T-helper 2 cell treated with Interferon-gamma antibody and Interleukin-4, amounts not matched to agents 5 μg/mL and 100 μg/mL, for 36 hours (primary cell): ENCODE measurements around the gene IL3RA.

Source experiments
- DNase-seq: peaks from one replicate; pipeline ENCODE4 v3.0.0; 2021; ENCODE audit warnings: low spot score
- H3K27ac Mint-ChIP-seq: one replicate; pipeline ENCODE4 v1.8.0; 2021; ENCODE audit warnings: mild to moderate bottlenecking, mixed read lengths
- H3K27me3 Mint-ChIP-seq: one replicate; pipeline ENCODE4 v1.8.0; 2021; ENCODE audit warnings: low read depth, mixed read lengths
- H3K36me3 Mint-ChIP-seq: one replicate; pipeline ENCODE4 v1.8.0; 2021; ENCODE audit warnings: low read depth, mixed read lengths
- H3K4me1 Mint-ChIP-seq: one replicate; pipeline ENCODE4 v1.8.0; 2021; ENCODE audit warnings: low read depth, mixed read lengths
- H3K4me3 Mint-ChIP-seq: one replicate; pipeline ENCODE4 v1.8.0; 2022; ENCODE audit warnings: mild to moderate bottlenecking, moderate library complexity, mixed read lengths
- H3K9me3 Mint-ChIP-seq: one replicate; pipeline ENCODE4 v1.8.0; 2021; ENCODE audit warnings: mixed read lengths

The IL3RA gene

DNA sequence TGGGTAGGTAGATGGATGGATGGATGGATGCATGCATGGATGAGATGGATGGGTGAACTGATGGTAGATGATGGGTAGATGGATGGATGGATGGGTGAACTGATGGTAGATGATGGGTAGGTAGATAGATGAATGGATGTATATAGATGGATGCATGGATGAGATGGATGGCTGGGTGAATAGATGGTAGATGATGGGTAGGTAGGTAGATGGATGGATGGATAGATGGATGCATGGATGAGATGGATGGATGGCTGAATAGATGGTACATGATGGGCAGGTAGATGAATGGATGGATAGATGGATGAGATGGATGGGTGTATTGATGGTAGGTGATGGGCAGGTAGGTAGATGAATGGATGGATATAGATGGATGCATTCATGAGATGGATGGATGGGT is 70.5 kb downstream of the IL3RA start:
- no peaks in the 10 kb centered on the region for H3K27me3 Mint-ChIP-seq
- H3K36me3 Mint-ChIP-seq, result peaks cover 8% of the 10 kb centered on the region
- H3K4me1 Mint-ChIP-seq, result no peaks in the 10 kb centered on the region
- no peak for DNase-seq
- no peak overlapping the region for H3K27ac Mint-ChIP-seq
- no peaks in the 10 kb centered on the region for H3K9me3 Mint-ChIP-seq
- no peak overlapping the region for H3K4me3 Mint-ChIP-seq

GRCh38 chrX:1411326-1411725 is 74.7 kb downstream of the IL3RA start:
- Mint-ChIP-seq H3K27me3 (no peaks in the 10 kb centered on the region), H3K4me1 (no peaks in the 10 kb centered on the region), H3K4me3 (no peak overlapping the region), H3K27ac (no peak overlapping the region), H3K36me3 (peaks cover 23% of the 10 kb centered on the region), H3K9me3 (no peaks in the 10 kb centered on the region)
- no peak for DNase-seq

GRCh38 chrX:1412551-1413161 is 76.1 kb downstream of the IL3RA start:
- H3K27ac Mint-ChIP-seq, result no peak overlapping the region
- no peaks in the 10 kb centered on the region for H3K9me3 Mint-ChIP-seq
- H3K36me3 Mint-ChIP-seq, result peaks cover 23% of the 10 kb centered on the region
- H3K27me3 Mint-ChIP-seq, result no peaks in the 10 kb centered on the region
- no peaks in the 10 kb centered on the region for H3K4me1 Mint-ChIP-seq
- H3K4me3 Mint-ChIP-seq, result no peak overlapping the region
- no peak for DNase-seq

DNA sequence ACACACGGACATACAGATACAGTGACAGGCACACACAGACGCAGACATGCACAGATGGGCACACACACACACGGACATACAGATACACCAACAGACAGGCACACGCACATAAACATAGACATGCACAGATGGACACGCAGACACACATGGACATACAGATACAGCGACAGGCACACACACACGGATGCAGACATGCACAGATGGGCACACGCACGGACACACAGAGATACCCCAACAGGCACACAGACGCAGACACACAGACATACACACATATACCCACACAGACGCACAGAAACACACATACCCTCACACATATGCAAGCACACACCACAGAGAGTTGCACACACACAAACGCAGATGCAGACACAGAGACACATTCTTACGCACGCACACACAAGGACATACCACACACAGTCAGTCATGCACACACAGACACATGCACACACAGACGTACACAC is 79.8 kb downstream of the IL3RA start:
- Mint-ChIP-seq H3K27ac (no peak overlapping the region), H3K4me1 (no peaks in the 10 kb centered on the region), H3K4me3 (no peak overlapping the region), H3K36me3 (peaks cover 38% of the 10 kb centered on the region), H3K9me3 (peaks cover 11% of the 10 kb centered on the region), H3K27me3 (no peaks in the 10 kb centered on the region)
- no peak for DNase-seq

GRCh38 chrX:1416965-1417760 is 80.6 kb downstream of the IL3RA start:
- no peak for DNase-seq
- H3K27ac Mint-ChIP-seq, result no peak overlapping the region

DNA sequence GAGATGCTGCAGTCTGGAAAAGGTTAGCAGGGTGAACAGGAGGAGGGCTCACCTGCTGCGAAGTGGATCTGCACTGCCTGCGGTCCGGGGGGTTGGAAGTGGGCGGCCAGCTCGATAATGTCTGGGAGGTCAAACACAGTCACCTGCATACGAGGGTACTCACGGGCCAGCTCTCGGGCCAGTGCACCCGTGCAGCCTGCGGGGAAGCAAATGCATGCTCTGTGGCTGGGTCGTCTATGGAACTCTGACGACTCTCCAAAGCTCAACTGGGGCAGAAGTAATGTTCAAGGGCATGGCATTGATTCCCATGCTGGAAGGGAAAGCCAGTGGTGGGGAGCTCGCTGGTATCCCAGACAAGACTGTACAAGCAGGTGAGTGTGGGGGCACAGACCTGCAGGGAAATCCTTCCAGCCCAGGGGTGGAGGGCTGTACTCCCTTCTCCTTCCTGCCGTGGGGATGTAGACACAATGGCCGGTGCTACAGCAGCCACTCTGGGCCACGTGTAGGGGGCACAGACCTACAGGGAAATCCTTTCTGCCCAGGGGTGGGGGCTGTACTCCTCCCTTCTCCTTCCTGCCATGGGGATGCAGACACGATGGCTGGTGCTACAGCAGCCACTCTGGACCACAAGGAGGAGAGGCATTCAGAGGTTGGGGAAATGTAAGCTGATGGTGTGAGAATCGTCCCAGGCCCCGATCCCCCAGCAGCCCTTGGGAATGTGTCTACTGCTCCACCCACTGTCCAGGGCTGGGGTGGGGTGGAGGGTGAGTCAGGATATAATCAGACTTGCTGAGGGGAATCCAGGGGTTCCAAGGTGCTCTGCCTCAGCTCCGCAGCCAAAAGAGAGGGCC is 81.6 kb downstream of the IL3RA start:
- H3K4me3 Mint-ChIP-seq, result no peak overlapping the region

More at GRCh38 chrX:1416965-1417760, 80.6 kb downstream of the IL3RA start:
- Mint-ChIP-seq H3K4me1 (no peaks in the 10 kb centered on the region), H3K36me3 (peaks cover 42% of the 10 kb centered on the region), H3K4me3 (no peak overlapping the region), H3K9me3 (peaks cover 18% of the 10 kb centered on the region), H3K27me3 (no peaks in the 10 kb centered on the region)

DNA sequence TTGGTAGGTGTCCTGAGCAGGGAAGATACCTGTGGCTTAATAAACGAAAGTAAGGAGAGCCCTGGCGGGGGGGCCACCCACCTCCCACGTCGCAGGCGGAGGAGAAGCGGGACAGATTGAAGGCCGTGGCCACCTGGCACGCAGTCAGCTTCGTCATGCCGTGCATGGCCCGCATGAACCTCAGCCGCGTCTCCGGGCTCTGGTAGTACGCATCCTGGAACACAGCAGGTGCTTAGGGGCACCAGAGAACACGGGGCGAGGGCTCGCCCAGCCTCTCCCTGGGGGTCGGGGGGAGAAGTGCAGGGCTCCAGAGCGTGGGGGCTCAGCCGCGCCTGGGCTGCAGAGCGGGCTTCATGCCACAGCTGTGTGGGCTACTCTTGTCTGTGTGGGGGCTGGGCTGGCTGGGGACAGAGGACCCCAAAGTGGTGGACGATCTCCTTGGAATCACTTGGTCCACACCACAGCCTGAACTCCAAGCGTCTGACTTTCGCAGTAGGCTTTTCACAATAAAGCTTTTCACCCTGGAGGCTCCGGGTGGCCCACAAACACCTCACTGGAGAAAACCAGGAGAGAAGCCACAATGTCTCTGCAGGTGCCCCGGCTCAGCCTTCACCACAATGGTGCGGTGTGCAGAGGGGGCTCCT is 82.4 kb downstream of the IL3RA start:
- Mint-ChIP-seq H3K27ac (no peak overlapping the region), H3K9me3 (peaks cover 31% of the 10 kb centered on the region), H3K27me3 (no peaks in the 10 kb centered on the region), H3K4me3 (no peak overlapping the region), H3K4me1 (no peaks in the 10 kb centered on the region), H3K36me3 (peaks cover 51% of the 10 kb centered on the region)
- DNase-seq, result no peak

More for the DNA sequence above, 81.6 kb downstream of the IL3RA start:
- DNase-seq, result no peak
- Mint-ChIP-seq H3K4me1 (no peaks in the 10 kb centered on the region), H3K9me3 (peaks cover 23% of the 10 kb centered on the region), H3K27me3 (no peaks in the 10 kb centered on the region), H3K27ac (no peak overlapping the region), H3K36me3 (peaks cover 49% of the 10 kb centered on the region)

DNA sequence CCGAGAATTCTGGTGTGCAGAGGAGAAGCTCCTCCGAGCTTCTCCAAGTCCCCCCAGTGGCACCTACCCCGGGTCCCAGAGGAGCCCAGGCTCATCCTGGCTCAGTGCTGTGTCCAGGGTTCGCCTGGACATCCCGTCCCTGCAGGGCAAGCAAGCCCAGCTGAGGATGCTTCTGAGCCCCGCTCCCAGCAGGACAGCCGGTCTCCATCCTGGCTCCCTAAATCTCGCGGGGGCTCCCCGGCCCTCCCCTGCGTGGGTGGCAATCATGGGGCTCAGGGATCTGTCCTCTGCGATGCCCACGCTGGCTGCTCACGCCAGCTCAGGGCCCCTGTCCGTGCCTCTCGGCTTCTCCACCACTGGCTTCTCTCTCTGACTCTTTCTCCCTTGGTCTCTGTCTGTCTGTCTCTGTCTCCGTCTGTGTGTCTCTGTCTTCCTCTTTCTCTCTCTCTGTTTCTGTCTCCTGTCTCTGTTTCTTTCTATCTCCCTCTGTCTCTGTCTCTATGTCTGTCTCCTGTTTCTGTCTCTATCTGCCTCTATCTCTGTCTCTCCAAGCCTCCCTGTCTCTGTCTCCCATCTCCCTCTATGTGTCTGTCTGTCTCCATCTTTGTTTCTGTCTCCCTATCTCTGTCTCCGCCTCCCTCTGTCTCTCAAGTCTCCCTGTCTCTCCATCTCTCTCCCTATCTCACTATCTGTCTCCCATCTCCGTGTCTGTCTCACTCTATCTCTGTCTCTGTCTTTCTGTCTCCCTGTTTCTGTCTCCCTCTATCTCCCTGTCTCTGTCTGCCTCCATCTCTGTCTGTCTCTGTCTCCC is 83.2 kb downstream of the IL3RA start:
- H3K27ac Mint-ChIP-seq, result peak overlapping the region; percentile 2
- H3K27me3 Mint-ChIP-seq, result no peaks in the 10 kb centered on the region
- H3K4me1 Mint-ChIP-seq, result no peaks in the 10 kb centered on the region
- peaks cover 56% of the 10 kb centered on the region for H3K36me3 Mint-ChIP-seq
- DNase-seq, result no peak
- H3K4me3 Mint-ChIP-seq, result no peak overlapping the region
- H3K9me3 Mint-ChIP-seq, result peaks cover 32% of the 10 kb centered on the region

GRCh38 chrX:1420371-1420770 is 83.8 kb downstream of the IL3RA start:
- H3K4me3 Mint-ChIP-seq, result no peak overlapping the region
- no peak for DNase-seq
- H3K27ac Mint-ChIP-seq, result peak overlapping the region; percentile 2
- no peaks in the 10 kb centered on the region for H3K4me1 Mint-ChIP-seq
- H3K36me3 Mint-ChIP-seq, result peaks cover 60% of the 10 kb centered on the region
- H3K9me3 Mint-ChIP-seq, result peaks cover 37% of the 10 kb centered on the region
- H3K27me3 Mint-ChIP-seq, result no peaks in the 10 kb centered on the region

- Mint-ChIP-seq H3K27me3 (no peaks in the 10 kb centered on the region), H3K9me3 (peaks cover 37% of the 10 kb centered on the region), H3K36me3 (peaks cover 71% of the 10 kb centered on the region), H3K4me1 (no peaks in the 10 kb centered on the region), H3K27ac (no peak overlapping the region), H3K4me3 (no peak overlapping the region)
- no peak for DNase-seq
Observed at GRCh38 chrX:1421433-1422134, 85.0 kb downstream of the IL3RA start.

GRCh38 chrX:1422135-1422465 is 85.5 kb downstream of the IL3RA start:
- H3K9me3 Mint-ChIP-seq, result peaks cover 37% of the 10 kb centered on the region

GRCh38 chrX:1423215-1423614 is 86.6 kb downstream of the IL3RA start:
- peaks cover 37% of the 10 kb centered on the region for H3K9me3 Mint-ChIP-seq
- H3K4me3 Mint-ChIP-seq, result no peak overlapping the region
- peaks cover 78% of the 10 kb centered on the region for H3K36me3 Mint-ChIP-seq
- no peak overlapping the region for H3K27ac Mint-ChIP-seq
- H3K4me1 Mint-ChIP-seq, result no peaks in the 10 kb centered on the region
- no peaks in the 10 kb centered on the region for H3K27me3 Mint-ChIP-seq
- no peak for DNase-seq

More at GRCh38 chrX:1422135-1422465, 85.5 kb downstream of the IL3RA start:
- Mint-ChIP-seq H3K27me3 (no peaks in the 10 kb centered on the region), H3K36me3 (peaks cover 75% of the 10 kb centered on the region), H3K4me1 (no peaks in the 10 kb centered on the region), H3K4me3 (no peak overlapping the region), H3K27ac (no peak overlapping the region)
- DNase-seq, result no peak
